ENCODE data around the gene ABHD16A.

Gene ABHD16A

GRCh38 chr6:31702819-31703716 is at the start of gene ABHD16A:
Gene ABHD16A (minus strand): TSS chr6:31703324. CDS start chr6:31703281, 43 bp downstream.
- DNase-seq = peak in 50 of 51 donors; percentile 68 to 99 (median 95)

- no peak for DNase-seq
These were observed 49.7 kb upstream of the ABHD16A start for GRCh38 chr6:31752739-31753319.

GRCh38 chr6:31750411-31751022 is 47.4 kb upstream of the ABHD16A start:
- no peak for DNase-seq

GRCh38 chr6:31749301-31750036 is 46.3 kb upstream of the ABHD16A start:
- no peak for DNase-seq

- DNase-seq = no peak
These were observed 41.3 kb upstream of the ABHD16A start for GRCh38 chr6:31744422-31744821.

- no peak for DNase-seq
These were observed 39.8 kb upstream of the ABHD16A start for GRCh38 chr6:31742894-31743293.

- no peak for DNase-seq
These were observed 38.7 kb upstream of the ABHD16A start for GRCh38 chr6:31741815-31742214.

- peak in 3 of 51 donors; percentile 19 to 41 (median 32) for DNase-seq
These were observed 37.5 kb upstream of the ABHD16A start for GRCh38 chr6:31740397-31741223.

- peak in 50 of 51 donors; percentile 80 to 98 (median 94) for DNase-seq
These were observed 36.7 kb upstream of the ABHD16A start, which contains the start of gene MSH5 for GRCh38 chr6:31739639-31740396. Gene MSH5 (plus strand): TSS chr6:31740005. CDS start chr6:31740467, 462 bp downstream.

- DNase-seq = peak in 4 of 51 donors; percentile 6 to 33 (median 16)
These were observed 35.2 kb upstream of the ABHD16A start for GRCh38 chr6:31737991-31738979.

- no peak for DNase-seq
These were observed 34.3 kb upstream of the ABHD16A start for GRCh38 chr6:31737315-31737990.

- no peak for DNase-seq
These were observed 33.7 kb upstream of the ABHD16A start for GRCh38 chr6:31736768-31737314.

GRCh38 chr6:31736021-31736767 is 33.1 kb upstream of the ABHD16A start, which contains the start of gene CLIC1:
Gene CLIC1 (minus strand): TSS chr6:31736530. CDS start chr6:31736300, 230 bp downstream.
- peak in 19 of 51 donors; percentile 5 to 71 (median 22) for DNase-seq

GRCh38 chr6:31734821-31735406 is 31.8 kb upstream of the ABHD16A start:
- DNase-seq = peak in 4 of 51 donors; percentile 19 to 34 (median 24)

GRCh38 chr6:31734247-31734820 is 31.2 kb upstream of the ABHD16A start:
- no peak for DNase-seq

- DNase-seq = no peak
These were observed 30.6 kb upstream of the ABHD16A start for GRCh38 chr6:31733734-31734133.

All from hypothalamus (tissue), 51 donors.